ENCODE measurements around the gene FAM193B. TPM values are rescaled to one million over a fixed set of nuclear protein-coding genes. Genes with fewer than 3 reads are reported as not detected.
"Not testable (repeated sequence)": the region's sequence is repeated elsewhere in the genome, so short reads cannot be mapped to it uniquely, and the experiment has no call there.

FAM193B gene
- total RNA-seq, 1 donor from 2014 or later, result 79.4 TPM

GRCh38 chr5:177490311-177490991 lies 63.9 kb downstream of the FAM193B start:
- no peaks in the 10 kb centered on the region for H3K27me3 Mint-ChIP-seq (ENCODE audit: insufficient read depth)
- peaks cover 23% of the 10 kb centered on the region for H3K36me3 Mint-ChIP-seq (ENCODE audit: low read depth)
- no peak overlapping the region for H3K4me3 Mint-ChIP-seq
- peaks cover 18% of the 10 kb centered on the region for H3K4me1 Mint-ChIP-seq (ENCODE audit: low read depth)
- H3K9me3 Mint-ChIP-seq, result no peaks in the 10 kb centered on the region
- DNase-seq (ENCODE audit: low spot score), result no peak
- no peak overlapping the region for H3K27ac Mint-ChIP-seq
- intact Hi-C loops (cut with micrococcal nuclease), result no loop called here

- no peaks in the 10 kb centered on the region for H3K27me3 Mint-ChIP-seq (ENCODE audit: insufficient read depth)
- no peak for DNase-seq (ENCODE audit: low spot score)
- no peaks in the 10 kb centered on the region for H3K9me3 Mint-ChIP-seq
- H3K36me3 Mint-ChIP-seq (ENCODE audit: low read depth), result peaks cover 27% of the 10 kb centered on the region
- H3K27ac Mint-ChIP-seq, result no peak overlapping the region
- H3K4me1 Mint-ChIP-seq (ENCODE audit: low read depth), result peaks cover 16% of the 10 kb centered on the region
- intact Hi-C loops (cut with micrococcal nuclease), result no loop called here
- H3K4me3 Mint-ChIP-seq, result no peak overlapping the region
These were observed 65.1 kb downstream of the FAM193B start for GRCh38 chr5:177489119-177489716.

- Mint-ChIP-seq H3K9me3 (no peaks in the 10 kb centered on the region), H3K36me3 (ENCODE audit: low read depth) (peaks cover 27% of the 10 kb centered on the region), H3K27ac (no peak overlapping the region), H3K27me3 (ENCODE audit: insufficient read depth) (no peaks in the 10 kb centered on the region), H3K4me3 (no peak overlapping the region), H3K4me1 (ENCODE audit: low read depth) (peaks cover 6% of the 10 kb centered on the region)
- no peak for DNase-seq (ENCODE audit: low spot score)
- intact Hi-C loops (cut with micrococcal nuclease), result no loop called here
These were observed 66.4 kb downstream of the FAM193B start for GRCh38 chr5:177487975-177488374.

GRCh38 chr5:177487144-177487543 lies 67.2 kb downstream of the FAM193B start:
- intact Hi-C loops (cut with micrococcal nuclease), result no loop called here
- no peak for DNase-seq (ENCODE audit: low spot score)
- H3K4me3 Mint-ChIP-seq, result no peak overlapping the region
- H3K36me3 Mint-ChIP-seq (ENCODE audit: low read depth), result peaks cover 21% of the 10 kb centered on the region
- no peak overlapping the region for H3K27ac Mint-ChIP-seq
- H3K9me3 Mint-ChIP-seq, result no peaks in the 10 kb centered on the region
- no peaks in the 10 kb centered on the region for H3K27me3 Mint-ChIP-seq (ENCODE audit: insufficient read depth)
- H3K4me1 Mint-ChIP-seq (ENCODE audit: low read depth), result no peaks in the 10 kb centered on the region

GRCh38 chr5:177486256-177486655 lies 68.1 kb downstream of the FAM193B start:
- H3K27me3 Mint-ChIP-seq (ENCODE audit: insufficient read depth), result no peaks in the 10 kb centered on the region
- H3K27ac Mint-ChIP-seq, result no peak overlapping the region

GRCh38 chr5:177485753-177486152 lies 68.6 kb downstream of the FAM193B start:
- not testable (repeated sequence) for H3K4me1 Mint-ChIP-seq (ENCODE audit: low read depth); H3K4me3 Mint-ChIP-seq
- peaks cover 17% of the 10 kb centered on the region for H3K36me3 Mint-ChIP-seq (ENCODE audit: low read depth)

More at GRCh38 chr5:177486256-177486655, 68.1 kb downstream of the FAM193B start:
- Mint-ChIP-seq H3K36me3 (ENCODE audit: low read depth) (peaks cover 20% of the 10 kb centered on the region), H3K9me3 (no peaks in the 10 kb centered on the region), H3K4me3 (no peak overlapping the region), H3K4me1 (ENCODE audit: low read depth) (no peaks in the 10 kb centered on the region)
- no peak for DNase-seq (ENCODE audit: low spot score)
- intact Hi-C loops (cut with micrococcal nuclease), result no loop called here

GRCh38 chr5:177484902-177485549 lies 69.3 kb downstream of the FAM193B start:
- no peaks in the 10 kb centered on the region for H3K9me3 Mint-ChIP-seq
- no peaks in the 10 kb centered on the region for H3K27me3 Mint-ChIP-seq (ENCODE audit: insufficient read depth)
- intact Hi-C loops (cut with micrococcal nuclease), result no loop called here
- peaks cover 11% of the 10 kb centered on the region for H3K36me3 Mint-ChIP-seq (ENCODE audit: low read depth)
- no peak overlapping the region for H3K4me3 Mint-ChIP-seq
- no peak for DNase-seq (ENCODE audit: low spot score)
- H3K4me1 Mint-ChIP-seq (ENCODE audit: low read depth), result peaks cover 1% of the 10 kb centered on the region
- no peak overlapping the region for H3K27ac Mint-ChIP-seq

More at GRCh38 chr5:177485753-177486152, 68.6 kb downstream of the FAM193B start:
- H3K9me3 Mint-ChIP-seq; H3K27me3 Mint-ChIP-seq (ENCODE audit: insufficient read depth); DNase-seq (ENCODE audit: low spot score); H3K27ac Mint-ChIP-seq; intact Hi-C loops (cut with micrococcal nuclease): not testable (repeated sequence)

GRCh38 chr5:177483994-177484901 lies 70.1 kb downstream of the FAM193B start:
- Mint-ChIP-seq H3K36me3 (ENCODE audit: low read depth) (peaks cover 9% of the 10 kb centered on the region), H3K4me1 (ENCODE audit: low read depth) (peaks cover 9% of the 10 kb centered on the region), H3K27me3 (ENCODE audit: insufficient read depth) (no peaks in the 10 kb centered on the region), H3K27ac (no peak overlapping the region), H3K9me3 (no peaks in the 10 kb centered on the region), H3K4me3 (no peak overlapping the region)
- intact Hi-C loops (cut with micrococcal nuclease), result no loop called here
- DNase-seq (ENCODE audit: low spot score), result no peak

- H3K4me1 Mint-ChIP-seq (ENCODE audit: low read depth), result peaks cover 20% of the 10 kb centered on the region
- intact Hi-C loops (cut with micrococcal nuclease), result no loop called here
- DNase-seq (ENCODE audit: low spot score), result no peak
- H3K27ac Mint-ChIP-seq, result no peak overlapping the region
- H3K4me3 Mint-ChIP-seq, result no peak overlapping the region
- H3K36me3 Mint-ChIP-seq (ENCODE audit: low read depth), result peaks cover 10% of the 10 kb centered on the region
- H3K27me3 Mint-ChIP-seq (ENCODE audit: insufficient read depth), result no peaks in the 10 kb centered on the region
- no peaks in the 10 kb centered on the region for H3K9me3 Mint-ChIP-seq
These were observed 71.3 kb downstream of the FAM193B start for GRCh38 chr5:177483042-177483441.

GRCh38 chr5:177482359-177482795 lies 72.0 kb downstream of the FAM193B start:
- no peaks in the 10 kb centered on the region for H3K9me3 Mint-ChIP-seq
- no peak overlapping the region for H3K27ac Mint-ChIP-seq
- H3K36me3 Mint-ChIP-seq (ENCODE audit: low read depth), result peaks cover 8% of the 10 kb centered on the region
- H3K4me1 Mint-ChIP-seq (ENCODE audit: low read depth), result peaks cover 25% of the 10 kb centered on the region
- DNase-seq (ENCODE audit: low spot score), result no peak
- no peaks in the 10 kb centered on the region for H3K27me3 Mint-ChIP-seq (ENCODE audit: insufficient read depth)
- intact Hi-C loops (cut with micrococcal nuclease), result no loop called here
- no peak overlapping the region for H3K4me3 Mint-ChIP-seq

- Mint-ChIP-seq H3K27ac (peak overlapping the region; percentile 96), H3K27me3 (ENCODE audit: insufficient read depth) (peaks cover 2% of the 10 kb centered on the region), H3K4me3 (no peak overlapping the region), H3K36me3 (ENCODE audit: low read depth) (peaks cover 4% of the 10 kb centered on the region), H3K9me3 (no peaks in the 10 kb centered on the region), H3K4me1 (ENCODE audit: low read depth) (peaks cover 39% of the 10 kb centered on the region)
- intact Hi-C loops (cut with micrococcal nuclease), result loop anchor here (2.0 kb wide), 1 partner anchor 17 kb away; the partner anchor contains the start of gene PDLIM7
- DNase-seq (ENCODE audit: low spot score), result no peak
These were observed 74.6 kb downstream of the FAM193B start for GRCh38 chr5:177479774-177480173.

Measured in activated T-helper 1 cell treated with anti-CD3 and anti-CD28 coated beads, Interleukin-12 subunit alpha, Interleukin-12 subunit beta, Interleukin-2, Interleukin-4 antibody, amounts not matched to agents 30 ng/mL and 10 ng/mL and 1 ng/mL, durations not matched to agents 14 hours and 24 hours and 36 hours (primary cell).